Measurements from ENCODE around the gene CHD5. TPM values are rescaled to one million over a fixed set of nuclear protein-coding genes. Genes with fewer than 3 reads are reported as not detected.
A peak's percentile ranks its signal among the peaks of the same experiment; 100 is the strongest.

The CHD5 gene
- total RNA-seq, 1 experiment from 2014 or later: 0.98 TPM

GRCh38 chr1:6174621-6175410 is 5.3 kb downstream of the CHD5 start:
- no peak for DNase-seq (ENCODE audit: low spot score)

- no peak for DNase-seq (ENCODE audit: low spot score)
Measured at GRCh38 chr1:6172549-6172948, 7.6 kb downstream of the CHD5 start.

GRCh38 chr1:6171548-6172124 is 8.5 kb downstream of the CHD5 start:
- no peak for DNase-seq (ENCODE audit: low spot score)

DNA sequence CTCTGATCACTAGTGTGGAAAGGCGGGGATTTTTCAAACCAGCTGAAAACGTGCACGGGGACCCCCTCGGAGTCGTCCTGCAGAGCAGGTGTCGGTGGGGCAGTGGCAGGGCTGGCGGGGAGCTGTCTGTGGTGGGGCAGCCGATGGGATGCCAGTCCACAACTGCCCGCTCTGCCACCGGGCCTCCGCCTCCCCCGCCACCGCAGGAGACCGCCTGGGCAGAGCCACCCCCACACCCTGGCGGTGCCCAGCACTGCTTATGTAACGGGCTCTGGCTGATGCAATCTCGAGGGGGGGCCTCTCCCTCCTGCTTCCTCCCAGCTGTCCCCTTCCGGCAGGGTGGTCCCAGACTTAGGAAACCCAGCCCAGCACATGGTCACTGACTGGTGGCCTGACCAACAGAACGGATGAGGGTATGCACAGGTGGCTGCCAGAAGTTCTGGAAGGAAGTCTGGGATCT is 9.3 kb downstream of the CHD5 start:
- no peak for DNase-seq (ENCODE audit: low spot score)

DNA sequence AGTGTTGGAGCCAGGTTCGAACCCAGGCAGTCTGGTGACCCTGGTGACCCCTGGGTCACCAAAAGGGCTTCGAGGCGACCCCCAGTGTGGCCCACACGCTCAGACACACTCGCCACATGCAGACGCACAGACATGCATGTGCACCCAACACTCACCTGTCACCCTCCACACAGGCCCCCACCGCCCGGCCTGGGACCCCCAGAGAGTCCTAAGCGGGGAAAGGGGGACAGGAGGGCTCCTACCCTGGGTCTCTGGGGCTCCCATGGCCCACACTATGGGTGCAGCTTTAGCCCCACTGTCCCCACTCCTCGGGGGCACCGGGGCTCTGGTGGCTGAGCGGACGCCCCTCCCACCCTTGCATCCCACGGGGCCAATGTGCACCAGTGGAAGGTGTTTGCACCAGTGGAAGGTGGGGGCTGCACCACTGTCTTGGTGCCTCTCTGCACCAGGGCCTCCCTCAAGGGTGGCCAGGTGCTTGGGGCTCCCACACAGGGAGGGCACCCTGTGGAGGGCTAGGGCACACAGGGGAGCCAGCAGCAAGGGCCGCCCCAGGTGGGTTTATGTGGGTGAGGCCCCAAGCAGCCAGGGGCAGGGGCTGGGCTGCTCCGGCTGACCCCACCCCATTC is 9.9 kb downstream of the CHD5 start:
- DNase-seq (ENCODE audit: low spot score): no peak

- DNase-seq (ENCODE audit: low spot score): no peak
Measured at GRCh38 chr1:6168947-6169586, 11.1 kb downstream of the CHD5 start.

DNA sequence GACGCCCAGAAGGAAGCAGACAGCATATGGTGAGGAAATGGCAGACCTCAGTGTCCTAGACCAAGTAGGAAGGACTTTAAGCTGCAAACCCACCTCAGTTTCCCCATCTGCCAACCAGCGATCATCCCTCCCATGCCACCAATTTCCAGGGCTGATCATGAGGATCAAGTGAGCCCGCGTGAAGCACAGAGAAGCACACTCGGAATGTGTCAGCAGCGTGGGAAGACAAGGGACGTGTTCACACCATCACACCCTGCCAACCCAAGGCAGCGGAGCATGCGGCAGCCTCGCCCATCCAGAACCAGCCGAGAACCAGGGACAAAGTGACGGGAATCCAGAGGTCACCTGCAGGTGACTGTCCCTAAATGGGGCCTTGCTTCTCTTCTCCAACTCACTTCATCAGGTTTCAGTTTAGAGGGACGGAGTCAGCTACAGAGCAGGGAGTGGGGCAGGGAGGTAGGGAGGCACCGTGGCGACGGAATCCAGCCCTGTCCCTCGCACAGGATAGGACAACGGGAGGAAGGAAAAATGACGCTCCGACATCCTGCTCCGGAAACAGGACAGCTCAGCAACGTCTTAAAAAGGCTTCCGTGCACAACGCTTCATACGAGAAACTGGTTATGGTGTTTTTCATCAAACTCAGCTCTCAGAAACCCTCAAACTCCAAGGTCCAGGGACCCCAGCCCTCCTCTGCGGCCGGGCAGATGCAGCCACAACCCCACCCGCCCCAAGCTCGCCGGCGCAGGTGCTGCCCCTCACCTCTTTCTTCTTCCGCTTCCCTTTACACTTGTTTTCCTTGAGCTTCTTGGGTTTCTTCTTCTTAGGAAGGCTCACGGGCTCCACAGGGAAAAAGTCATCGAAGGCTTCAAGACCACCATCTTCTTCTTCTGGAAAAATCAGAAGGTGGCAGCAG is 12.5 kb downstream of the CHD5 start:
- DNase-seq (ENCODE audit: low spot score): no peak

DNA sequence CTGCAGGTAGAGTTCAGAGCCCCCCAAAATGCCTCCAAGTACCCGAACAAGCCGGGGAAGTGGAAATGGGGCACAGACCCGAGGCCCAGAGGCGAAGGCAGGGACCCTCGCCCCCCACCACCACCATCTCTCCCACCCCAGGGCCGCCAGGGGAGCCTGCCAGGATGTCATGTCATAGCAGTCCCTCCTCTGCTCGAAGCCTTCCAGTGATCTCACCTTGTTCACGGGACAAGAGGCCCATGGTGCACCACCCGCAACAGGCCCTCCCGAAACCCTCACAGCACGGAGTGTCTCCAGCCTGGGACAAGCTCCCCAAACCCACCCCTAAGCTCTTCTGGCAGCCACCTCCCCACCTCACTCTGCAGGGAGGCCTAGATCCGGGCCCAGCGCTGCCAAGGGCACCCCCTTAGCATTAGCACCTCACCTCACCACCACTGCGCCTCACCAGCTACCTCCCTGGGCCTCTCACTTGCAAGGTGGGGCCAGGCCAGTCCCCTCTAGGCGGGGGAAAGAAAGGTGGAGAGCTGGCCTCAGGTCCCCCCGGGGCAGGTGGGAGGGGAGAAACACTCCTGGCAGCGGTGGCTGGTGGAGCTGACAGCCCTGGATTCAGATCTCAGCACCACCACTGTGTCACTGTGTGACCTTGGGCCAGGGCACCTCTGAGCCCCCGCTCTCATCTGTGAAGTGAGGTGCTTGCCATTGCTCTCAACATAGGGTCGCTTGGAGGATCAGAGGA is 13.3 kb downstream of the CHD5 start:
- no peak for DNase-seq (ENCODE audit: low spot score)

DNA sequence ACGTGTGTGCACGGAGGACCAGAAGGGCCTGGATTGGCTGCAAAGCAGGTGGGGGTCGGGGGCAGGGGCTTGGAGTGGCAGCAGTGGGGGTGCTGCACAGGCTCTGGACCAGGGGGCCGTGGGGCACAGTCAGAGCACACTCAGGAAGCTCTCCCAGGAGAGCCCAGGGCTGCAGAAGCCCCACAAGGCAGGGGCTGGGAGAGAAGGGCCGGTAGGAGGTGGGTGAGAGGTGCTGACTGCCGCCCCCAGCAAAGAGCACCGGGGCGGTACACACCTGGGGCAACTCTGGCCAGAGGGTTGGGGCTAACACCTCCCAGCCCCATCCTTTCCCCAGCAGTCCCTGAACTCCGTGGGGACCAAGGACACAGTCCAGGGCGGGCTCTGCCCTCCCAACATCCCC is 13.9 kb downstream of the CHD5 start:
- DNase-seq (ENCODE audit: low spot score): no peak

DNA sequence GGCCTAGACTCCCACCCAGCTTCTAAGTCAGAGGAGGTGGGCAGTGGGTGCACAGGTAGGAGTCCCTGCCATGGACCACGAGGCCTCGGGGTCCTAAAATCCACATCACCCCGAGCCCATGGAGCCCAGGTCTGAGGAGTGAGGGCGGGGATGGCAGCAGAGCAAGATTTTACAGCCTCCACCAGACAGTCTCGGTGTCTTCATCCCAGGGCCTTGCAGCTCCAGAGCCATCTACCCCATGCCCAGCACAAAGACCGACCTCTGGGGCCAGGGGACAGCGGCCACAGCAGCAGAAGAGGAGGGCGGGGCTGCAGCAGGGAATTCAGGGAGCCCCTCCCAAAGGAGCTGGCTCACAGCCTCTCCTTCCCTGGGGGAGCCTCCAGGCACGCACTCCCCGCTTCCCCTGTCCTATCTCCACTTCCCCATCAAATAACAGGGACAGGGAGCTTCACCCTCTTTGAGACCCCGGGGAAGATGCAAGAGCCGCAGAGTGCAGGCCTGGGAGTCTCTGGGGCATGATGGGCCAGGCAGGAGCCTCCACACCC is 14.6 kb downstream of the CHD5 start:
- no peak for DNase-seq (ENCODE audit: low spot score)

DNA sequence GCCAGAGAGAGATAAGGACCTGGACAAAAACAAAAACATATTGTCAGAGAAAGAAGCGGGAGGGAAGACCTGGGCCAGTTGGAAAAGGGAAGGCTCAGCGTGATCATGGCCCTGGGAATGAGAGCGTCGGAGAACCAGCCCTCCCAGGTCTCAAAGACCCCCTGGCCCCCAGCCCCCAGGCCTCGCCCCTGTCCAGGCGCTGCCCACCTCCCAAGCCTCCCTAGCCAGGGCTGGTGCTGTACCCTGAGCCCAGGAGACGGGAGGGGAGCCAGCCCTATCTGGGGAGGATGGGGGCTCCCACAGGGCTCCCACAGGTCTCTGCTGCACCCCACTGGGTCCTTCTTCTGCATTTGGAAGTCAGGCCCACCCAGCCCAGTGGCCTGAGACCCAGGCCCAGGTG is 15.1 kb downstream of the CHD5 start:
- DNase-seq (ENCODE audit: low spot score): no peak

GRCh38 chr1:6163973-6164617 is 16.0 kb downstream of the CHD5 start:
- no peak for DNase-seq (ENCODE audit: low spot score)

GRCh38 chr1:6163191-6163972 is 16.7 kb downstream of the CHD5 start:
- DNase-seq (ENCODE audit: low spot score): no peak

DNA sequence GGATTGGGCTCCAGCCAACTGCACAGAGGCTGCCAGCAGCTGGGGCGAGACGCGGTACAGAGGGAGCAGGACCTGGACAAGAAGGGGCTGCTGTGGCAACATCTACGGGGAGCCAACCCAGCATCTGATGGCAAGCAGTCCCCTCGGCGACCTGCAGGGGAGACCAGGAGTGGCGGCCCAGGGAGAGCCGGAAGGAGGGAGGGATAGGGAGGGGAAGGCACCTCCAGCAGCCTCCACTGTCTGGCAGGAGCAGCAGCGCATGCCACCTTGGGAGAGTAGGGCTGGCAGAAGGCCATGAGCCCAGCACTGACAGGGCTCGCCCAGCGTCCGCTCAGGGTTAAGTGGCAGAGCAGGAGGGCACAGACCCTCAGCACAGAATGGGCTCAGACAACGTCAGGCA is 17.3 kb downstream of the CHD5 start:
- no peak for DNase-seq (ENCODE audit: low spot score)

GRCh38 chr1:6162341-6162740 is 17.8 kb downstream of the CHD5 start:
- DNase-seq (ENCODE audit: low spot score): no peak

DNA sequence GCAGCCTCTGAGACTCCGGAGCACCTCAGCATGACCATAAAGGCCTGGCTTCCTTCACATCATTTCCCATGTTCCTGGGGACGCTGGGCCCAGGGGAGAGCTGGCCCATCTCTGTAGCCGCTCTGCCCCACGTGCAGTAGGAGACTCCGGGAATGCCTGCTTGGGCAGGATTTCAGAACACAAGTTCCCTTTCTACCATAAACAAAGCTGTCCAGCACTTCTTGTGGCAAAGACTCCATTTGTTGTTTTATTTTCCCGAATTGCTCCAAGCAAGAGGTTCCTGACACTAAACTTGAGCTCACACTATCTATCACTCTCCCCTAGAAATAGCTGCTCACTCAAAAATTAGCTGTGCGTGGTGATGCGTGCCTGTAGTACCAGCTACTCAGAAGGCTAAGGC is 21.9 kb downstream of the CHD5 start:
- no peak for DNase-seq (ENCODE audit: low spot score)

- DNase-seq (ENCODE audit: low spot score): peak; percentile 89
Measured at GRCh38 chr1:6157528-6158174, 22.5 kb downstream of the CHD5 start.

GRCh38 chr1:6157132-6157527 is 23.0 kb downstream of the CHD5 start:
- peak; percentile 37 for DNase-seq (ENCODE audit: low spot score)

All from A172 (cell line).